Measurements from ENCODE around the gene MAP4K5. TPM values are rescaled to one million over a fixed set of nuclear protein-coding genes. Genes with fewer than 3 reads are reported as not detected.

MAP4K5 gene
- total RNA-seq, 1 experiment from 2014 or later: 48.4 TPM

DNA sequence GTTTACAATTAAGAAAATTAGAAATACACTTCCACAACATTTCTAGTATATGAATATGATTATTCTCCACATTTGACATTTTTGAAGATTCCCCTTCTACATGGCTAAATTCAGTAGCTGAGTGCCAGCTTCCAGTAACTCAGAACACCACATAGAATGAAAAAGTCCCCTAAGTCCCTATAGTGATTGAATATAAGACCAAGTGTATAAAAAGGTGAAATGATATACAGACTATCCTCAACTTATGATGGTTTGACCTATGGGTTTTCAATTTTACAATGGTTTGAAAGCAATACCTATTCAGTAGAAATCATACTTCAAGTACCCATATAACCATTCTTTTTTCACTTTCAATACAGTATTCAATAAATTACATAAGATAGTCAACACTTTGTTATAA, 43.4 kb upstream of the MAP4K5 start:
- intact Hi-C loops (cut with micrococcal nuclease; ENCODE audit: unreplicated experiment): no loop called here
- H3K27ac Mint-ChIP-seq (ENCODE audit: unreplicated experiment): no peak overlapping the region
- H3K4me1 Mint-ChIP-seq (ENCODE audit: low read depth, unreplicated experiment): peaks cover 6% of the 10 kb centered on the region
- Histone ChIP-seq H3K4me1 (no peaks in the 10 kb centered on the region), H3K36me3 (ENCODE audit: control insufficient read depth, insufficient read depth, low read length) (no peaks in the 10 kb centered on the region), H3K9me3 (no peaks in the 10 kb centered on the region), H3K27me3 (replicated peaks; ENCODE audit: control insufficient read depth, insufficient read depth, low read length) (no peaks in the 10 kb centered on the region), H3K4me3 (ENCODE audit: low read depth, low read length) (no peak overlapping the region)
- ChIA-PET CTCF (no interaction called here), POLR2A (no interaction called here)
- no peaks in the 10 kb centered on the region for H3K36me3 Mint-ChIP-seq (ENCODE audit: insufficient read depth, unreplicated experiment)
- TF ChIP-seq, protein P1, sequence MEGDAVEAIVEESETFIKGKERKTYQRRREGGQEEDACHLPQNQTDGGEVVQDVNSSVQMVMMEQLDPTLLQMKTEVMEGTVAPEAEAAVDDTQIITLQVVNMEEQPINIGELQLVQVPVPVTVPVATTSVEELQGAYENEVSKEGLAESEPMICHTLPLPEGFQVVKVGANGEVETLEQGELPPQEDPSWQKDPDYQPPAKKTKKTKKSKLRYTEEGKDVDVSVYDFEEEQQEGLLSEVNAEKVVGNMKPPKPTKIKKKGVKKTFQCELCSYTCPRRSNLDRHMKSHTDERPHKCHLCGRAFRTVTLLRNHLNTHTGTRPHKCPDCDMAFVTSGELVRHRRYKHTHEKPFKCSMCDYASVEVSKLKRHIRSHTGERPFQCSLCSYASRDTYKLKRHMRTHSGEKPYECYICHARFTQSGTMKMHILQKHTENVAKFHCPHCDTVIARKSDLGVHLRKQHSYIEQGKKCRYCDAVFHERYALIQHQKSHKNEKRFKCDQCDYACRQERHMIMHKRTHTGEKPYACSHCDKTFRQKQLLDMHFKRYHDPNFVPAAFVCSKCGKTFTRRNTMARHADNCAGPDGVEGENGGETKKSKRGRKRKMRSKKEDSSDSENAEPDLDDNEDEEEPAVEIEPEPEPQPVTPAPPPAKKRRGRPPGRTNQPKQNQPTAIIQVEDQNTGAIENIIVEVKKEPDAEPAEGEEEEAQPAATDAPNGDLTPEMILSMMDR (IDR thresholded peaks at IDR 0.05; ENCODE audit: insufficient read depth in 1 of 2, low read depth in 1 of 2, low read length in 1 of 2, severe bottlenecking in 1 of 2, unreplicated experiment in 1 of 2): no peak
- no TSS peak for BruUV-seq (replicated peaks)
- peaks cover 9% of the 10 kb centered on the region for H3K27me3 Mint-ChIP-seq (ENCODE audit: insufficient read depth, unreplicated experiment)
- no peak overlapping the region for H3K4me3 Mint-ChIP-seq (ENCODE audit: unreplicated experiment)
- DNase-seq: no peak
- H3K9me3 Mint-ChIP-seq (ENCODE audit: unreplicated experiment): peaks cover 1% of the 10 kb centered on the region

DNA sequence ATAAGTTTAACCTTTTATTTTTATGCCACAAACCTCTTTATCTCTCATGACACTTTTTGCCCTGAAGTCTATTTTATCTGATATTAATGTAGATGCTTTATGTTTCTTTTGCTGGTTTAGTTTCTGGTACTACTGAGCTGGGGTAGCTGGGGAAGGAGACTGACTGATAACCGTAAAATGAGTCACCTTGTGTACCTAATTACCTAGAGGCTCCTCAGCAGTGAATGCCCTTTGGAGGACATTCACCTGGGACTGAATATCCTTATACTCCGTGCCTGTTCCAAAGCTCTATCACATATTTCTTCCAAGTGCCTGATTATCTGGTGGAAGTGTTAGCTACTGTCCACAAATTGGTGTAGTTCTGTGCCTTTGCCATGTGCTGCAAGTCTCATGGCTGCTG, 41.5 kb upstream of the MAP4K5 start:
- no peak overlapping the region for H3K27ac Mint-ChIP-seq (ENCODE audit: unreplicated experiment)
- Histone ChIP-seq H3K4me3 (ENCODE audit: low read depth, low read length) (no peak overlapping the region), H3K36me3 (ENCODE audit: control insufficient read depth, insufficient read depth, low read length) (no peaks in the 10 kb centered on the region), H3K9me3 (peaks cover 14% of the 10 kb centered on the region), H3K4me1 (no peaks in the 10 kb centered on the region), H3K27me3 (replicated peaks; ENCODE audit: control insufficient read depth, insufficient read depth, low read length) (no peaks in the 10 kb centered on the region)
- CTCF ChIA-PET: interaction anchor here (0.9 kb wide), 1 partner anchor 14 kb away, joined by 4 read pairs; the partner anchor contains the start of gene ATL1
- peaks cover 15% of the 10 kb centered on the region for H3K9me3 Mint-ChIP-seq (ENCODE audit: unreplicated experiment)
- POLR2A ChIA-PET: no interaction called here
- no peaks in the 10 kb centered on the region for H3K36me3 Mint-ChIP-seq (ENCODE audit: insufficient read depth, unreplicated experiment)
- DNase-seq: no peak
- no TSS peak for BruUV-seq (replicated peaks)
- intact Hi-C loops (cut with micrococcal nuclease; ENCODE audit: unreplicated experiment): no loop called here
- no peak overlapping the region for H3K4me3 Mint-ChIP-seq (ENCODE audit: unreplicated experiment)
- TF ChIP-seq, protein P1 (IDR thresholded peaks at IDR 0.05; ENCODE audit: insufficient read depth in 1 of 2, low read depth in 1 of 2, low read length in 1 of 2, severe bottlenecking in 1 of 2, unreplicated experiment in 1 of 2): no peak
- peaks cover 12% of the 10 kb centered on the region for H3K27me3 Mint-ChIP-seq (ENCODE audit: insufficient read depth, unreplicated experiment)
- peaks cover 6% of the 10 kb centered on the region for H3K4me1 Mint-ChIP-seq (ENCODE audit: low read depth, unreplicated experiment)

DNA sequence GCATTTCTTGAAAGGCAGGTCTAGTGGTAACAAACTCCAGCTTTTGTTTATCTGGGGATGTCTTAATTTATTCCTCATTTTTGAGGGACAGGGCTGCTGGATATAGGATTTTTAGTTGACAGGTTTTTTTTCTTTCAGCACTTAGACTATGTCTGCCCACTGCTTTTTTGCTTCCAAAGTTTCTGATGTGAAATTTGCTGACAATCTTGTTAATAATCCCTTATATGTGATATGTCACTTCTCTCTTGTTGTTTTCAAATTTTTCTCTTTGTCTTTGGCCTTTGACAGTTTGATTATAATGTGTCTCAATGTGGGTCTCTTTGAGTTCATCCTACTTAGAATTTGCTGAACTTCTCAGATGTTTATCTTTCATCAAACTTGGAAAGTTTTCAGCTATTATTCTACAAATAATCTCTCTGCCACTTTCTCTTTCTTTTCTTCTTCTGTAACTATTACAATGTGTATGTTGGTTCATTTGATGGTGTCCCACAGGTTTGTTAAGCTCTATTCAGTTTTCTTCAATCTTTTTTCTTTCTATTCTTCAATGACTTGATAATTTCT, 37.4 kb upstream of the MAP4K5 start:
- Mint-ChIP-seq H3K27ac (ENCODE audit: unreplicated experiment) (no peak overlapping the region), H3K27me3 (ENCODE audit: insufficient read depth, unreplicated experiment) (peaks cover 18% of the 10 kb centered on the region), H3K4me1 (ENCODE audit: low read depth, unreplicated experiment) (peaks cover 6% of the 10 kb centered on the region), H3K36me3 (ENCODE audit: insufficient read depth, unreplicated experiment) (no peaks in the 10 kb centered on the region), H3K4me3 (ENCODE audit: unreplicated experiment) (no peak overlapping the region), H3K9me3 (ENCODE audit: unreplicated experiment) (peaks cover 15% of the 10 kb centered on the region)
- Histone ChIP-seq H3K36me3 (ENCODE audit: control insufficient read depth, insufficient read depth, low read length) (no peaks in the 10 kb centered on the region), H3K4me3 (ENCODE audit: low read depth, low read length) (no peak overlapping the region), H3K4me1 (no peaks in the 10 kb centered on the region), H3K9me3 (peaks cover 14% of the 10 kb centered on the region), H3K27me3 (replicated peaks; ENCODE audit: control insufficient read depth, insufficient read depth, low read length) (no peaks in the 10 kb centered on the region)
- TF ChIP-seq, protein P1 (IDR thresholded peaks at IDR 0.05; ENCODE audit: insufficient read depth in 1 of 2, low read depth in 1 of 2, low read length in 1 of 2, severe bottlenecking in 1 of 2, unreplicated experiment in 1 of 2): no peak
- no peak for DNase-seq
- no TSS peak for BruUV-seq (replicated peaks)
- ChIA-PET POLR2A (no interaction called here), CTCF (interaction anchor here (0.7 kb wide), 2 partner anchors 10 to 26 kb away, joined by 3 read pairs; partner anchors contain the start of gene ATL1)
- intact Hi-C loops (cut with micrococcal nuclease; ENCODE audit: unreplicated experiment): no loop called here

All from Caco-2 (cell line).